ENCODE measurements around the gene AGTRAP.

Gene AGTRAP

GRCh38 chr1:11735854-11736745 is at the start of gene AGTRAP:
Gene AGTRAP, plus strand, starts transcription at chr1:11736136. Its CDS starts 73 bp downstream, at chr1:11736209.
- peak; percentile 91 for DNase-seq (ENCODE audit: low read depth)

GRCh38 chr1:11688506-11688905 is 47.4 kb upstream of the AGTRAP start:
- DNase-seq (ENCODE audit: low read depth): no peak

- DNase-seq (ENCODE audit: low read depth): no peak
Measured at GRCh38 chr1:11690397-11691301, 45.3 kb upstream of the AGTRAP start.

- no peak for DNase-seq (ENCODE audit: low read depth)
Measured at GRCh38 chr1:11691302-11691914, 44.5 kb upstream of the AGTRAP start, which contains the start of gene DRAXIN. Gene DRAXIN, plus strand, starts transcription at chr1:11691710. Its CDS starts 14,549 bp downstream, at chr1:11706259.

GRCh38 chr1:11691928-11692711 is 43.8 kb upstream of the AGTRAP start:
- DNase-seq (ENCODE audit: low read depth): no peak

GRCh38 chr1:11693024-11693590 is 42.8 kb upstream of the AGTRAP start:
- peak; percentile 70 for DNase-seq (ENCODE audit: low read depth)

GRCh38 chr1:11693917-11694316 is 42.0 kb upstream of the AGTRAP start:
- no peak for DNase-seq (ENCODE audit: low read depth)

GRCh38 chr1:11695861-11696260 is 40.1 kb upstream of the AGTRAP start:
- no peak for DNase-seq (ENCODE audit: low read depth)

GRCh38 chr1:11697188-11697892 is 38.6 kb upstream of the AGTRAP start:
- DNase-seq (ENCODE audit: low read depth): no peak

- DNase-seq (ENCODE audit: low read depth): no peak
Measured at GRCh38 chr1:11697893-11698210, 38.1 kb upstream of the AGTRAP start.

GRCh38 chr1:11700601-11701467 is 35.1 kb upstream of the AGTRAP start:
- no peak for DNase-seq (ENCODE audit: low read depth)

- DNase-seq (ENCODE audit: low read depth): no peak
Measured at GRCh38 chr1:11701551-11701961, 34.4 kb upstream of the AGTRAP start.

GRCh38 chr1:11701981-11702803 is 33.7 kb upstream of the AGTRAP start:
- DNase-seq (ENCODE audit: low read depth): no peak

- no peak for DNase-seq (ENCODE audit: low read depth)
Measured at GRCh38 chr1:11703357-11704193, 32.4 kb upstream of the AGTRAP start.

- DNase-seq (ENCODE audit: low read depth): no peak
Measured at GRCh38 chr1:11704194-11704529, 31.8 kb upstream of the AGTRAP start.

GRCh38 chr1:11704691-11705475 is 31.1 kb upstream of the AGTRAP start:
- no peak for DNase-seq (ENCODE audit: low read depth)

- DNase-seq (ENCODE audit: low read depth): no peak
Measured at GRCh38 chr1:11705596-11705995, 30.3 kb upstream of the AGTRAP start.
